ENCODE data around the gene TMC4.
"Not testable (repeated sequence)": the region's sequence is repeated elsewhere in the genome, so short reads cannot be mapped to it uniquely, and the experiment has no call there.

TMC4 gene

GRCh38 chr19:54173359-54173699 is 369 bp upstream of the TMC4 start:
- H3K4me2 ChIP-seq (ENCODE audit: low read length): no peak overlapping the region
- no peak overlapping the region for H3K4me3 ChIP-seq (ENCODE audit: low read length)
- no peak overlapping the region for H3K9ac ChIP-seq (ENCODE audit: low read length)
- H4K20me1 ChIP-seq (ENCODE audit: insufficient read depth, low read length): no peaks in the 10 kb centered on the region
- H2AFZ ChIP-seq (ENCODE audit: low read depth, low read length): no peak overlapping the region
- H3K4me1 ChIP-seq (ENCODE audit: low read length): peaks cover 5% of the 10 kb centered on the region; the same call in 1 of the 2 replicates
- H3K79me2 ChIP-seq (ENCODE audit: low read length): no peaks in the 10 kb centered on the region
- no peak for TF ChIP-seq CTCF (IDR thresholded peaks at IDR 0.05; ENCODE audit: low read depth, low read length)
- TF ChIP-seq EZH2phosphoT487 (IDR thresholded peaks at IDR 0.05; ENCODE audit: low read depth): no peak
- no peaks in the 10 kb centered on the region for H3K9me3 ChIP-seq (ENCODE audit: insufficient read depth, low read length)
- H3K36me3 ChIP-seq (replicated peaks; ENCODE audit: low read depth, low read length): peaks cover 3% of the 10 kb centered on the region
- no peaks in the 10 kb centered on the region for H3K27me3 ChIP-seq (ENCODE audit: low read depth, low read length)
- H3K27ac ChIP-seq (ENCODE audit: low read length): no peak overlapping the region

- not testable (repeated sequence) for H3K4me2 ChIP-seq (ENCODE audit: low read length); H3K9ac ChIP-seq (ENCODE audit: low read length); H3K27me3 ChIP-seq (ENCODE audit: low read depth, low read length); H3K27ac ChIP-seq (ENCODE audit: low read length); H3K4me3 ChIP-seq (ENCODE audit: low read length); H4K20me1 ChIP-seq (ENCODE audit: insufficient read depth, low read length); H3K4me1 ChIP-seq (ENCODE audit: low read length); H3K79me2 ChIP-seq (ENCODE audit: low read length); H3K9me3 ChIP-seq (ENCODE audit: insufficient read depth, low read length); H3K36me3 ChIP-seq (replicated peaks; ENCODE audit: low read depth, low read length); H2AFZ ChIP-seq (ENCODE audit: low read depth, low read length)
Observed at GRCh38 chr19:54171736-54172431, 1.1 kb downstream of the TMC4 start.

- Histone ChIP-seq H3K27me3 (ENCODE audit: low read depth, low read length) (no peaks in the 10 kb centered on the region), H3K9me3 (ENCODE audit: insufficient read depth, low read length) (no peaks in the 10 kb centered on the region), H3K9ac (ENCODE audit: low read length) (no peak overlapping the region), H3K4me1 (ENCODE audit: low read length) (peaks cover 7% of the 10 kb centered on the region; the same call in 1 of the 2 replicates), H3K4me2 (ENCODE audit: low read length) (no peak overlapping the region), H3K4me3 (ENCODE audit: low read length) (no peak overlapping the region), H2AFZ (ENCODE audit: low read depth, low read length) (no peak overlapping the region), H4K20me1 (ENCODE audit: insufficient read depth, low read length) (no peaks in the 10 kb centered on the region), H3K36me3 (replicated peaks; ENCODE audit: low read depth, low read length) (no peaks in the 10 kb centered on the region), H3K79me2 (ENCODE audit: low read length) (no peaks in the 10 kb centered on the region), H3K27ac (ENCODE audit: low read length) (no peak overlapping the region)
- no peak for TF ChIP-seq CTCF (IDR thresholded peaks at IDR 0.05; ENCODE audit: low read depth, low read length)
- TF ChIP-seq EZH2phosphoT487 (IDR thresholded peaks at IDR 0.05; ENCODE audit: low read depth): no peak
Observed at GRCh38 chr19:54169149-54169740, 3.7 kb downstream of the TMC4 start.

DNA sequence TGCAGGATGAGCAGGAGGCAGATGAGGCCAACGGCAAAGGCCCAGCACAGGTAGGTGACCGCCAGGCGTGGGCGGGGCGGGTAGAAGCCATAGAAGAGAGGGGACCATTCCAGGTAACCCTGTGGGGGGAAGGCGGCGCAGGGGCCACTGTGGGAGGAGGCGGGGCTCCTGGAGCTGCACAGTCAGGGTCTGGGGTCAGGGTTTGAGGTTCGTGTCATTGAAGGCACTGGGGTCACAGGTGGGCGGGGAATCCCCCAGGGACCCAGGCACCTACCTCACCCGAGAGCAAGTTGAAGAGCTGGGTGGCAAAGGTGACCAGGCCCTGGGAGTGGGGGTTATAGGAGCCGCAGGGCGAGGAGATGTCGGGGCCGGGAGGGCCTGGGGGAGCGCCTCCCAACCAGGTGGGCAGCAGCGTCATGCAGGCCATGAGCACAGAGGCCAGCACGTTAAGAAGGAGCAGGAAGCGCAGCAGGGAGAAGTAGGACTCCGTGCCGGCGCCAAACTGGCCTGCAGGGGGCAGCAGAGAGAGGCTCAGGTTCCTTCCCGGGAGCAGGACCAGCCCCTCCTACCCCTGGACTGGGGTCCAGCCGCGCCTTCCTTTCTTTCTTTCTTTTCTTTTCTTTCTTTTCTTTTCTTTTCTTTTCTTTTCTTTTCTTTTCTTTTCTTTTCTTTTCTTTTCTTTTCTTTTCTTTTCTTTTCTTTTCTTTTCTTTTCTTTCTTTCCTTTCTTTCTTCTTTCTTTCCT is 4.6 kb downstream of the TMC4 start:
- Histone ChIP-seq H3K4me1 (ENCODE audit: low read length) (peaks cover 7% of the 10 kb centered on the region; the same call in 1 of the 2 replicates), H3K79me2 (ENCODE audit: low read length) (no peaks in the 10 kb centered on the region), H3K36me3 (replicated peaks; ENCODE audit: low read depth, low read length) (no peaks in the 10 kb centered on the region), H3K4me3 (ENCODE audit: low read length) (peak overlapping the region; percentile 60), H4K20me1 (ENCODE audit: insufficient read depth, low read length) (no peaks in the 10 kb centered on the region), H3K4me2 (ENCODE audit: low read length) (peak overlapping the region; percentile 72), H3K9ac (ENCODE audit: low read length) (peak overlapping the region; percentile 20; the same call in 1 of the 2 replicates), H3K9me3 (ENCODE audit: insufficient read depth, low read length) (no peaks in the 10 kb centered on the region), H2AFZ (ENCODE audit: low read depth, low read length) (peak overlapping the region; percentile 53; the same call in 1 of the 2 replicates), H3K27ac (ENCODE audit: low read length) (no peak overlapping the region), H3K27me3 (ENCODE audit: low read depth, low read length) (no peaks in the 10 kb centered on the region)
- TF ChIP-seq CTCF (IDR thresholded peaks at IDR 0.05; ENCODE audit: low read depth, low read length) (peak; percentile 81), EZH2phosphoT487 (IDR thresholded peaks at IDR 0.05; ENCODE audit: low read depth) (no peak)

Measured in OCI-LY3 (cell line).